Raji (cell line): ENCODE results near the gene TMEM141.

Source experiments
- POLR2A ChIP-seq: IDR thresholded peaks from 2 replicates; pipeline ENCODE4 v1.6.1; 2011; ENCODE audit warnings: low read depth, low read length, control low read depth; ENCODE audit not compliant: insufficient read depth

Gene TMEM141

GRCh38 chr9:136763649-136764035, 27.5 kb upstream of the TMEM141 start:
- no peak for TF ChIP-seq POLR2A

DNA sequence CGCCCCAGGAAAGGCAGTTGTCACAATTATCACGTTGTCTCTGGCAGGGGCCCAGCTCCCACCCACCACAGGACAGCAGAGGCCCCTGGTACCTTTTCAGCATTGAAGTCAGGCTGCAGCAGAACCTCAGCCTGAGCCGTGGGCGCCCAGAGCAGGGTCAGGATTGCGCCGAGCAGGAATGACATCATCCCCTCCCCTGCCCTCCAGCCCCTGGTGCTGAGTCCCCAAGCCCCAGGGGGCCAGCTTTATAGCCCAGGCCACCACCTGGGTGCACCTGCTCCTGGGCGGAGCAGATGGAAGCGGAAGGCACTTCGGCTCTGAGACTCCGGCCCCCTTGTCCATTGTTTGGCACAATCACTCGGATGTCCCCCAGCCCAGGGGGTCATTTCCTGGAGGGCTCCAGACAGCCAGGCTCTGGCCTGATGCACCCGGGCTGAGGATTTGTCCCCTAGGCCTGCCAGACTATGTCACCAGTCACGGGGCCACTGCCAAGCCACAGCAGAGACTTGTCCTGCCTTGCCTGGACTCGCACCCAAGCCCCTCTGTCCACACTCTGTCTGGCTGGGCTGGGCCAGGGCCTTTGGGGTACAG, 26.7 kb upstream of the TMEM141 start, which contains the start of gene LCN15:
LCN15 (minus strand) TSS at position 218 of the 591 bp plus-strand sequence; CDS start at position 188, 30 bp downstream.
- TF ChIP-seq POLR2A: no peak

DNA sequence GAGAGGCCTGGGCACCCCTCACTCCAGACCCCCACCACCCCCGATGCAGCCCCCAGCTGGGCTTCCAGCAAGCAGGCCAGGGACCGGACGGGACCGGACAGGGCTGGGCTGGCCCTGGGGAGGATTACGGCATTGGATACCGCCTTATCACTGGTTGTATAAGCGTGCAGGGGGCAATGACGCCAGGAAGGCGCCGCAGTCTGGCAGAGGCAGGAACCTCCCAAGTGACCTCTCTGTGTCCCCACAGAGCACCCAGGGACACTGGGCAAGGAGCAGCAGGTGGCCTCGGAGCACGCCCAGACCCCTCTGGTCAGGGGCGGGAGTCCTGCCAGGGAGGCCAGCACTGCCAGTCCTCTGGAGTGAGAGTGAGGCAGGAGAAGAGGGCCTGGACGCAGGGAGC, 26.1 kb upstream of the TMEM141 start:
- TF ChIP-seq POLR2A: no peak

GRCh38 chr9:136769710-136770191, 21.4 kb upstream of the TMEM141 start:
- no peak for TF ChIP-seq POLR2A

DNA sequence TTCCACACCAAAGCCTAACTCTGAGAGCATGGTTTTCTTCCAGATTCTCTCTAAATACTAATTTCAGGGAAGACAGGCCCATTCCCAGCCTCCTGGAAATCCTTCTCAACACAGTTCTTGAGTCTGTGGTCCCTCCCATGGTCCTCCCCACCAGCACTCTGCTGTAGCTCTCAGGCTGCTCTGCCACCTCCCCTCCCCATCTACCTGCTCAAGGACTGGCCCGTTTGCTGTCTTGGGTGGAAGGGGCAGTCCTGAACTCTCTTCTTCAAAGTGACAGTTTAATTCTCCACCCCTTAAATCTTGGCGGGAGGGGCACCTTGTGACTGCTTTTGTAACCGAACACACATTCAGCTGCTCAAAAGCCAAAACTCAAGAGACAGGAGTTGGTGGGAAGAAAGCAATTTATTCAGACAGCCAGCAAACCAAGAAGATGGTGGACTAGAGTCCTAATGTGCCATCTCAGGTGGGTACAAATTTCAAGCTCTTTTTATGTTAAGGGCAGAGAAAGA, 19.2 kb upstream of the TMEM141 start:
- no peak for TF ChIP-seq POLR2A

GRCh38 chr9:136773386-136774044, 17.6 kb upstream of the TMEM141 start:
- peak; percentile 59 for TF ChIP-seq POLR2A

DNA sequence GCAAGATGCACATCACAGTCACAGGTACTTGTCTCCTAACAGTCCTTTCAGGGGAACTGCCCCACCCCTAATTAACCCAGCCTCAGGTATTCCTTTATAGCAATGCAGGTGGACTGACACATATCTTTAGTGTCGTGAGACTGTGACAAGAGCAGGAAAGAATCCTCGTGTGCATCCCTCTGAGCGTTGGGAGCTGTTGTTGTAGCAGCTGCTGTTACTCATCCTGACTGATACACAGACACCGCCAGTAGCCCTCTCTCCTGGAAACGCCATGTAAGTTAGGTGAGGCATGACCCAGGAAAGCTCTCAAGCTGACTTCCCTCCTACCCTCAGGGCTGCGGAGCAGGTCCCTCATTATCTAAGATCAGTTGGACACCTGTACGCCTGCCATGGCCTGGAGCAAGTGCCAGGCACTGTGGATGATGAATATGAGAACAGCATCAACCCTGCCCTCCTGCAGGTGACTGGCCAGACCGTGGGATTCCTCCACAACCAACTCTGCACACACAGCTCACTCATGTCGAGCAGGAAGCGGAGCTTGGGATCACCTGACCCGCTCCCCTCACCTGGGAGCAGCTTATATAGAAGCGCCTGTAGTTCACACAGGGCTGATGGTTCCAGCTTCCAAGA, 16.6 kb upstream of the TMEM141 start:
- TF ChIP-seq POLR2A: no peak

DNA sequence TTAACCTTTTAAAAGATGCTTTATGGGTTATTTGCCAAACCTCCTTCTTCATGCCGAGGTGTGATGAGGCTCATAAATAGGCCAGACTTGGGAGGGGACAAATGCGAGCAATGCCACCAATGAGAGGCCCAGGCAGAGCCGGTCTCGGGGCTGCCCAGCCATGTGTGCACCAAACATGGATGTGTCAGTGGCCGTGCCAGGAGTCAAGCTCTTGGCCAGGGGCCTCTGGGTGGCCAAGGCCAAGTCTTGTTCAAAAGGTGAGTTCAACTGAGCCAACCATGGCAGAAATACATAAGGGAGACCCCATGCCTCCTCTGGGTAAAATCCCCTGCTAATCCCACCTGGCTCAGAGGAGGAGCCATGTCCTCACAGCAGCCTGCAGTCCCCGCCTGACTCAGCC, 16.0 kb upstream of the TMEM141 start:
- no peak for TF ChIP-seq POLR2A

DNA sequence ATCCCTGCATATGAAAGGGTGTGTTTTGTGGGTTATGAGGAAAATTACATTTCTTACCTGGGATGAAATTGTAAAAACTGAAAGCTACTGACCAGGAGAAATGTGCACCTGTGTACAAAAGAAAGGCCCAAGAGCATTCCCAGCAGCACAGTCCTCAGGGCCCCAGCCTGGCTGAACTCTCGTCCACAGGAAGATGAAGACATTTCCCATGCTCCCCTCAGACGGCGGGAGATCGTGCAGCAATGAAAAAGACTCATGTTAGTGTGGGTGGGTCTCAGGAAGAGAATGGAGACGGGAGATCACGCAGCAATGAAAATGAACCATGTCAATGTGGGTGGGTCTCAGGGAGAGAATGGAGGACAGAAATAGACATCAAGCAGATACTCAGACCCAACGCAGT, 14.2 kb upstream of the TMEM141 start:
- no peak for TF ChIP-seq POLR2A

DNA sequence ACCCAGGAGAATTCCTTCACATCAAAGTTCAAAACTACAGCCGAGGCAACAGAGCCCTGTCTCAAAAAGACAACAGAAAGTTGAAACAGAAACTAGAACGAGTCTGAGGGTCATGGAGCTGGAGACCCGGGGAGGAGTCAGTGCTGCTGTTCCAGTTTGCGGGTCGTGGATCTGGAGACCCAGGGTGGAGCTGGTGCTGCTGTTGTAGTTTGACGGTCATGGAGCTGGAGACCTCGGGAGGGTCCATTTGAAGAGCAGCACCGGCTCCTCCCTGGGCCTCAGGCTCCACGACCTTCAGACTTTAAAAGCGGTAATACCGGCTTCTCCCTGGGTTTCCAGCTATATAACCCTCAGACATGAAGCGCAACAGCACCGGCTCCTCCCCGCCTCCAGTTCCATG, 13.8 kb upstream of the TMEM141 start:
- TF ChIP-seq POLR2A: no peak

DNA sequence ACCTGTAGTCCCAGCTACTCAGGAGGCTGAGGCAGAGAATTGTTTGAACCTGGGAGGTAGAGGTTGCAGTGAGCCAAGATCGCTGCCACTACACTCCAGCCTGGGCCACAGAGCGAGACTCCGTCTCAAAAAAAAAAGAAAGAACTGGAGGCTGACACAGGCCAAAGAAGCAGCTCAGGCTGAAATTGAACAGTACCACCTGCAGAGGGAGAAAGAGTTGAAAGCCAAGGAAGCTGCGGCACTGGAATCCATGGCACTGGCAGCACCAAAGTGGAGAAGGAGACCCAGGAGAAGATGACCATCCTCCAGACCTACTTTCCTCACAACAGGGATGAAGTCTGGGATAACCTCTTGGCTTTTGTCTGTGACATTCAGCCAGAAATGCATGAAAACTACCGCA, 11.3 kb upstream of the TMEM141 start:
- no peak for TF ChIP-seq POLR2A

- TF ChIP-seq POLR2A: no peak
These were observed 8.7 kb upstream of the TMEM141 start for GRCh38 chr9:136782452-136782851.

GRCh38 chr9:136784249-136784996, 6.7 kb upstream of the TMEM141 start:
- no peak for TF ChIP-seq POLR2A

DNA sequence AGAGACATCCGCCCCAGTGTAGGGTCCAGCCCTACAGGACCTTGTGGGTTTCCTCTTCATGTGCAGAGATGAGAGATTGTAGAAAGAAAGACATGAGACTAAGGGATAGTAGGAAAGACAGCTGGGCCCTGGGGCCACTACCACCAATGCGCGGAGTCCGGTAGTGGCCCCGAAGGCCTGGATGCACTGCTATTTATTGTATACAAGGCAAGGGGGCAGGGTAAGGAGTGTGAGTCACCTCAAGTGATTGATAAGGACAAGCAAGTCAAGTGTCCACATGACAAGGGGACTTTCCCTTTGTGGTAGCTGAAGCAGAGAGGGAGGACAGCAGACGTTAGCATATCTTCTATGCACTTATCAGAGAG, 6.2 kb upstream of the TMEM141 start:
- TF ChIP-seq POLR2A: no peak

DNA sequence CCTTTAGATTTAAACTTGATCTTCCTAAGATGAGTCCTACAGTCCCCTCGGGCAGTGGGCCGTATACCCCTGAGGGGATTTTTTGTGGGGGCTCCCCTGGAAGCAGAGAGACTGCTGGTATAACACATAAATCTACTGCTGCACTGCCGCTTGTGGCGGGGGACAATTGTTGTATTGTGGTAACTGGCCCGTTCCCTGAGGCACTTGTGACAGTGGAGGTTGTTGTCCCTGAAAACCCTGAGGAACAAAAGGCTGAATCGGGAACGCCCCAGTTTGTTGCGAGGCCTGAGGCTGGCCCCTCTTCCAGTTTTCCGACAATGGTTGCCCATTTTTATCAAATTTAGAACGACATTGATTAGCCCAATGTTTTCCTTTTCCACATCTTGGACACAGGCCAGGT, 4.7 kb upstream of the TMEM141 start:
- no peak for TF ChIP-seq POLR2A
